Inflammatory macrophage (primary cell): Measurements from ENCODE around the gene OR9G4.

Source experiments
- DNase-seq, 2 donors: peaks; one replicate each; pipeline ENCODE4 v3.0.0-alpha.2; 2020 to 2022
- total RNA-seq, 18 experiments: gene quantifications; one replicate each; lab custom pipeline; 2026; ENCODE audit warnings: mixed read lengths in 6 of 18, inconsistent platforms in 2 of 18; lab: John Stamatoyannopoulos, UW

OR9G4 gene
- total RNA-seq, result 0 to 0.07 (median 0) reads per million in 18 experiments

DNA sequence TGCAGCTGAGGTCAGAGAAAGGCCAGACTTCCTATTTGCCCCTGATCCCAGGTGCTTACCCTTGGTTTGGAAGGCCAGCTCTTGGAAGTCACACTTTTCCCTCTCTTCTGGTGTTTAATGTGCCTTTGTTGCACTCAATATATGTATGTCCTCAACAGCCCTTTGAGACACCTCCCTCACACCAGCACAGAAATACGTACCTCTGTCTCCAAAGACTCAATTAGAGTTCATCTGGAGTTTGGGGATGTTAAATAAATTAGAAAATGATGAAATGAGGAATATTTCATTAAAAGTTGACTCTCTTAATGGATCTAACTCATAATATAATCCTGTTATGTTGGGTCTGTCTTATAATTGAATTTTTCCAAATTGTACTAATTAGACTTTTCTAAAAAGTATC, at the start of gene OR9G4:
Gene OR9G4, minus strand, starts transcription at position 101 of the 400 bp plus-strand sequence. CDS start 4,931 bp downstream, outside the sequence.
- DNase-seq, result no peak

- peak; percentile 7 to 35 for DNase-seq
Observed at GRCh38 chr11:56783448-56784041, 35.0 kb upstream of the OR9G4 start.

- DNase-seq, result no peak
Observed at GRCh38 chr11:56782167-56782847, 33.8 kb upstream of the OR9G4 start.

DNA sequence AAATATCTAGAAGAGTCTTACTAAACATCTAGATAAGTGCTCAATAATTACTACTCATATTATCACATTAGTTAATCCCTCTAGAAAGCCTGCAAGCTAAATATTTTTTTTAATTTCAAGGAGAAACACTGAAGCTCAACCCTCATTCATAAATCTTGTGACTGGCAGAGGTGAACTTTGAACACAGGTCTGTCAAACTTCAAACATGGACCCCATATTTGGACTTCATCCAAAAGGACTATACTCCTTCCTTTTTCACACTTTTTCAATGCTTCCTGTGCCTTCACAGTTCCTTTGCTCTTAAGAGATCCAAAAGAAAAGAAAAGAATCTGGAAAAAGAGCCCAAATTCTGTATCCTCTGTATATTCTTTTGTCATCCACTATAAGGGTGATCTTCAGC, 28.3 kb upstream of the OR9G4 start:
- no peak for DNase-seq

DNA sequence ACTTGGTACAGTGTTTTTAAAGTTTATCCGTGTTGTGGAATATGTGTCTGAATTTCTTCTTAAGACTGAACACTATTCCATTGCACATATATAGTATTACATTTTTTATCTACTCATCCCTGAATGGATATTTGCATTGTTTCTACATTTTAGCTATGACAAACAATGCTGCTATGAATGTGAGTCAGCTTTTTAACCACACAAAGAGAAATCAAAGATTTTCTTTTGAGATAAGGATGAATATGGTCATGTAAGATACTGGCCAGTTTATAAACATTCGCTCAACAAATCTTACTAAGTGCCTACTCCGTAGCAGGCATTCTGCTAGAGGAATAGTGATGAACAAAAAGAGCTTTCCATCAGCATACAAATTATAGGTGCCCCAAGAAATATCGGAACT, 16.5 kb upstream of the OR9G4 start:
- no peak for DNase-seq

GRCh38 chr11:56751480-56751879, 3.0 kb upstream of the OR9G4 start:
- DNase-seq, result no peak

DNA sequence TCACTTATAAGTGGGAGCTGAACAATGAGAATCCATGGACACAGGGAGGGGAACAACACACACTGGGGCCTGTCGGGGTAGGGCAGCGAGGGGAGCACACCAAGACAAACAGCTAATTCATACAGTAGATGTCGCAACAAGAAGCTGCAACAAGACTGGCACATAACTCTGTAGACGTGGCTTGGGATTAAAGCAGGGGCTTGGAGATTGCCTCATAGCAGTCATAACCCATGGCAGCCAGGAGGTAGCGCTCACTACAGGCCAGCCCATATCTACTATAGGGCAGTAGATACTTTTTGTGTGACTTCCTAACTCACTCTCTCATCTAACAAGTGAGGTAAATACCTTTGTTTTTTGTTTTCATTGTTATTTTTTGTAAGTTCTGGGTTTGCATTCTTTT, 1.7 kb upstream of the OR9G4 start:
- no peak for DNase-seq

- no peak for DNase-seq
Observed at GRCh38 chr11:56740886-56741285, 7.6 kb downstream of the OR9G4 start.

DNA sequence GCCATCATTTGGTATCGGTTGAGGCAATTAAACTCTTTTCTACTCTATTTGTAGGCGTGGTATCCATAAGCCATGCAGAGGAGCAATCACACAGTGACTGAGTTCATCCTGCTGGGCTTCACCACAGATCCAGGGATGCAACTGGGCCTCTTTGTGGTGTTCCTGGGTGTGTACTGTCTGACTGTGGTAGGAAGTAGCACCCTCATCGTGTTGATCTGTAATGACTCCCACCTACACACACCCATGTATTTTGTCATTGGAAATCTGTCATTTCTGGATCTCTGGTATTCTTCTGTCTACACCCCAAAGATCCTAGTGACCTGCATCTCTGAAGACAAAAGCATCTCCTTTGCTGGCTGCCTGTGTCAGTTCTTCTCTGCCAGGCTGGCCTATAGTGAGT, 8.4 kb downstream of the OR9G4 start:
- no peak for DNase-seq

GRCh38 chr11:56720513-56720912, 28.0 kb downstream of the OR9G4 start:
- no peak for DNase-seq

- no peak for DNase-seq
Observed at GRCh38 chr11:56716379-56716854, 32.1 kb downstream of the OR9G4 start.

DNA sequence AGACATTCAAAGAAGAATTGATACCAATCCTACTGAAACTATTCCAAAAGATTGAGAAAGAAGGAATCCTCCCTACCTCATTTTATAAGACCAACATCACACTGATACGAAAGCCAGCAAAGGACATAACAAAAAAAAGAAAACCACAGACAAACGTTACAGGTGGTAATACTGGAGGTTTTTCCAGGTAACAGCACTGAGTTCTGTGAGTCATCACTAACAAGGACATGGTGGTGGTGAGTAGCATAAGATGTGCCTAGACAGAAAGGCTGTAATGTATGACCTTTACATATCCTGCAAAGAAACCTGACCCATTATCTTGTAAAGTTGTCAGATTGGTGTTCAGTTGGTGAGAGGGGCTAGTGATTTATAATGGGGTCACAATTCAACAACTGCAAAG, 34.3 kb downstream of the OR9G4 start:
- no peak for DNase-seq

DNA sequence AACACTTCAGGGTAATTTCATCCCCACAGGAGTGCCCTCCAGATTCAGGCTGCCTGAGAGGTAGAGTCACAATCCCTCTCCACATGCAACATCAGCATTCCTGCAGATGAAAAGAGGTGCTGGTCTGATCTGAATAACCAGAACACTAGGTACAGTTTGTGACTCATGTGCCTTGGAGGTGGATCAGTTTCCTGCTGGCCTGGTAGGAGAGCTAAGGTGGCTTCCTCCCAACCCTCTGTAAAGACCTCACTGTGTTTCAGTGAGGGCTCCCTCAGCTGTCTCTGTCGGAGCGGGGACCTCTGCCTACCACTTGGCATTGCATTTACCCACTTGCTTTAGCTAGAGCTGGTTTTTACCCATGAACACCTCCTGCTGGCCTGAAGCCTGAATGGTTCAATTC, 42.0 kb downstream of the OR9G4 start:
- DNase-seq, result no peak

- DNase-seq, result no peak
Observed at GRCh38 chr11:56705784-56706396, 42.6 kb downstream of the OR9G4 start.

DNA sequence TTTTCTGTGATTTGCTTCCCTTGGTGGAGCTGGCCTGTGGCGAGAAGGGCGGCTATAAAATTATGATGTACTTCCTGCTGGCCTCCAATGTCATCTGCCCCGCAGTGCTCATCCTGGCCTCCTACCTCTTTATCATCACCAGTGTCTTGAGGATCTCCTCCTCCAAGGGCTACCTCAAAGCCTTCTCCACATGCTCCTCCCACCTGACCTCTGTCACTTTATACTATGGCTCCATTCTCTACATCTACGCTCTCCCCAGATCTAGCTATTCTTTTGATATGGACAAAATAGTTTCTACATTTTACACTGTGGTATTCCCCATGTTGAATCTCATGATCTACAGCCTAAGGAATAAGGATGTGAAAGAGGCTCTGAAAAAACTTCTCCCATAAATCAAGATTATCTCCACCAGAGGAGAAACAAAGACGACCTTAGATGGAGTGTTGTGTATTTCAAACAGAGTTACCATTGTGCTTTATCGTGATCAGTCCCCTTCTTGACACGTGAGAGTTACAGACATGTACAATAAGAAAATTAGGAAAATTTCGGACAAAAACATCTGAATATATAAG, 47.5 kb downstream of the OR9G4 start:
- no peak for DNase-seq

GRCh38 chr11:56700242-56700913, 48.1 kb downstream of the OR9G4 start:
- no peak for DNase-seq

GRCh38 chr11:56698795-56699194, 49.7 kb downstream of the OR9G4 start, which contains the start of gene OR9G1:
Gene OR9G1 (plus strand): TSS chr11:56699095. CDS start chr11:56700388, 1,293 bp downstream.
- no peak for DNase-seq

DNA sequence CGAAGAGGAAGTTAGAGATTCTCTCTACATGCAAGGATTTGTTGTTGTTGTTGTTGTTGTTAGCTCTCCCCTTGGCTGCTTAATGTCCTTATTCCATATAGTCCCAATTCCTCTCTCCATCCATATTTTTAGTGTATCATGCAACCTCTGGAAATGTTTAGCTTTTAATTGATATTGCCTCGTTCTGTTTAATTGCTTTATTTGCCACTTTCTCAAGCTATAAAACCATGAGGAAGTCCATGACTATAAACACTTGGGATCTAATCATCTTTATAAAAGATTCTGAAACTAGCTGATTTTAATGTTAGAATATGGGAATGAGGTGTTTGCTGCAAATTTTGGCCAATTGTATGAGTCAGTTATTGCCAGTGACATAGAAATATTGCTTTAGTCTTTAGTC, 55.1 kb downstream of the OR9G4 start:
- DNase-seq, result no peak
